Activated CD8-positive, alpha-beta memory T cell treated with anti-CD3 and anti-CD28 coated beads for 24 hours (primary cell): ENCODE measurements around the gene PRPF40B.
"Not testable (repeated sequence)": the region's sequence is repeated elsewhere in the genome, so short reads cannot be mapped to it uniquely, and the experiment has no call there.

ENCODE experiments used
- DNase-seq: peaks from one replicate; pipeline ENCODE4 v3.0.0-alpha.2; 2020

PRPF40B gene

DNA sequence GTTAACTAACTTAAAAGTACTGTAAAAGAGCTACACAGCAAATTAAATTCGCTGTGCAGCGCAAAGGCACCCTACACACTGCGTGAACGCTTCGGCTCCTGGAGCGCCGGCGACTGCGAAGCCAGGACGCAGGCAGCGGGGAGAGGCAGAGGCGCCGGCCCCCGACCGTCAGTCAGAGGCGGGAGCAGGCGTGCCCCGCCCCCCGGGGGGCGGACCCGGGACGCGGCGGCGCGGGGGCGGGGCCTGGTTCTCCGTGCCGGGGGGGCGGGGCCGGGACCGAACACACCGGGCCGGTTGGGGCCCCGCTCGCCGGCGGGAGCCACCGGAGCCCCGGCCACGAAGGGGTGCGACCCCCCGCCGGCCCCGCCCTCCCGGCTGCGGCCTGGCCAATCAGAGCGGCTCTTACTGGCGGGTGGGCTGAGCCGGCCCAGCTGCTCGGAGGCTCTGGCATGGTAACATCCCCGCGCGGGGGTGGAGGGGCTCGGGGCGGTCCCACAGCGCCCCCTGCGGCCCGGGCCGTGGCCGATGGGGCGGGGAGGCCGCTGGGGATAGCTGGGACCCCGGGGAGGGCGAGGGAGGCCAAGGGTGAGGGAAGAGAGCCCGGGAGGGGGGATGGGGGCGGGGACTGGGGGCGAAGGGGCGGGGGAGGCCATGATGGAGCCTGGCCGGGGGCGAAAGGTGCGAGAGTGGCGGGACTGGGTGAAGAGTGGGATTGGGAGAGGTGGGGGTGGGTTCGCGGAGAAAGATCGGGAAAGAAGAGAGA, at the start of gene PRPF40B:
Gene PRPF40B, plus strand, starts transcription at position 420 of the 763 bp plus-strand sequence. Its CDS starts 30 bp downstream, at position 450.
- DNase-seq, result peak; percentile 92

GRCh38 chr12:49577589-49578315, 45.6 kb upstream of the PRPF40B start:
- no peak for DNase-seq

GRCh38 chr12:49578471-49579112, 44.8 kb upstream of the PRPF40B start:
- no peak for DNase-seq

GRCh38 chr12:49580572-49581535, 42.5 kb upstream of the PRPF40B start:
- DNase-seq, result peak; percentile 78

DNA sequence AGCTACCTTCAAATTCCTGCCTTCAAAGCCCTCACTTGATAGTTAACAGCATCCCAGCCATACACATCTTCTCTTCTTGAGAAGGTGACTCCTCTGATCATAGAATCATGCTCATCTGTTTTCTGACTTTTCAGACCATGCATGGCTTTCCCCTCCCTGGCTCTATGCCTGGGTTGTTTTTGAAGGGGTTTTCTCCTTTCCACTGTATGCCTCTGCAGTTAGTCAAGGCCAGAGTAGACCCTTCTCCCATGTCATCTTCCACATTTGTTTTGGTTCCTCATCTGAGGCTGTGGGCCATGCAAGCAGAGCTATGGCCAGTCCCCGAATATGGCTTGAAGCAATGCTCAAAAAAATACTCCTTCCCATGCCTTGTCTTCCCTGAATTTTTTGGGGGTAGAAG, 41.2 kb upstream of the PRPF40B start:
- DNase-seq, result no peak

- DNase-seq, result no peak
Observed at GRCh38 chr12:49582850-49583249, 40.5 kb upstream of the PRPF40B start.

- DNase-seq, result no peak
Observed at GRCh38 chr12:49583366-49584094, 39.8 kb upstream of the PRPF40B start.

- no peak for DNase-seq
Observed at GRCh38 chr12:49584591-49584990, 38.8 kb upstream of the PRPF40B start.

- DNase-seq, result no peak
Observed at GRCh38 chr12:49585477-49586459, 37.6 kb upstream of the PRPF40B start.

DNA sequence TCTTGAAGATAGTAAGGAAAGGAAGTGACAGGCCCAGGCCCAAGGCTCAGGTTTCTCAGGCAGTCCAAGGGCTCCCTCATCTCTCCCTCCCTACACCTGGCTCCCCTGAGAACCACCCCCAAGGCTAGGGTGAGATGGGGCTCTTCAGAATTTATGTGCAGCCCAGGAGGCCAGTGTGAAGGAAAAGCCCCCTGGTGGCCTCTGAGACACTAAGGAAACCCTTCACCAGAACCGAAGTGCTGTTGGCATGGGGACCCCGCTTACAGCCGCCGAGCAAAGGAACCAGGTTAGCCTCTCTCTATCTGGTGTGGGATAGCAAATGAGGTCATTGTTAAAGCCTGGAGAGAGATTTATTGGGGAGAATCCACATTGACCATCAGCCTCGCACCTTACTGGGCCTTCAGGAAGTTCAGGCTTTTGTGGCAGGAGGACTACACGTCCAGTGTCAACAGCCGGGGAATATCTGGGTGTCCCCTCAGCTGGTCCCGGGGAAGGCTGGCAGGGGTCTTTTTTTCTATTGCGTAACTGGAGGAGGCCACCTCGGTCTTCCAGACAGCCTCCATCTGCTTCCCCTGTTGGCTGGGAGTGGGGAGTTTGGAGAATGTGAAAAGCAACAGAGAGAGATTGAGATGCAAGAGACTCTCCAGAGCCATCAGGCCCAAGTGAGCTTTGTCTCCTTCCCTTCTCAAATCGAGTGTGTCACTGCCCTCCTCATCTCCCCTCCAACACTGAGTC, 36.0 kb upstream of the PRPF40B start:
- DNase-seq, result no peak

DNA sequence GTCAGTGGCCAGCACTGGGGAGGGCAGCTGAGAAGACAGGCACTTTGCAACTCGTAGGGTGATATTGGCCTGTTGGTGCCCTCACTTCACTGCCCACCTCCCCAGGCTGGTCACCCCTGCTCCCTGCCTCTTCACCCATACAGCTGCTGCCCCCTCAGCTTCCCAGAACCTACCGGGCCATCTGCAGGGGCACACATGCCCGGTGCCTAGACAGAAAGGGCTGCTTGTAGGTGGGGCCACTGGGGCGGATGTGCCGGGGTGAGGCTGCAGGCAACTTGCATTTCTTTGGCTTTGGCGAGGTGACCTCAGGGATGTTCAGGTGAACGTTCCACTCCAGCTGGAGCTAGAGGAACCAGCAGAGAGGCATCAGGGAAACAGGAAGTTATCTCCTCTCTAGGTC, 35.1 kb upstream of the PRPF40B start:
- no peak for DNase-seq

DNA sequence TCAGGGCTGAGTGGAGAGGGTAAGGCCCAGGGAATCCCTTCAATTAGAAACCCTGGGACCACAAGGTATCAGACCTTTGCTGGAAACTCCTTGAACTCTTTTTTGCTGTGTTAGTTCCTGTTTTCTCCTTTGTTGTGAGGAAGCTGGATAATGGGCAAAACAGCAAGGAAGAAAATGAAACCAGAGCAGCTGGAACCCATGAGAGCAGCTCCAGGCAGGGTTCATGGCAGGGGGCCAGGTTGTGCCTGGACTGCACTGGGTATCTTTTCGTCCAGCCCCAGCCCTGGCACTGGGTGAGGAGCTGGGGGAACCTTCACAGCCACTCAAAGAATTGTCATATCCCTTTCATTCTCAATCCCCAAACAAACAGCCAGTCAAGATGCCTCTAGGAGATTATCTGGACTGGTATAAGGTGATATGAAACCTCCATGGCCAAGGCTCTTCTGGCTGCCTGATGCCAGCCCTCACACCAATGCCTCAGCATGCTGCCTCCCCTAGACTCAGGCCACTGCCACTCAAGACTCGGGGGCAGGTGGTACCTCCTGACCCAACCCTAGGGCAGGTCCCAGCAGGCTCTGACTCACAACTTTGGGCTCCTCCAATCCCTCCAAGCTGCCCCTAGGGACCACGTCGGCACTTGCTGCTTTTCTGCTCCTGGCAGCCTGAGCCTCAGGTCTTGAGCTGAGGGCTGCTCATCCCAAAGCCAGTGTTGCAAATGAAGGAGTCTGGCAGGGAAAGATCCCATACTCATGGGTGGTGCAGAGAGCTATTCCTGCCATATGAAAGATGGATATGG, 34.4 kb upstream of the PRPF40B start:
- DNase-seq, result no peak

GRCh38 chr12:49598527-49598926, 24.8 kb upstream of the PRPF40B start:
- no peak for DNase-seq

DNA sequence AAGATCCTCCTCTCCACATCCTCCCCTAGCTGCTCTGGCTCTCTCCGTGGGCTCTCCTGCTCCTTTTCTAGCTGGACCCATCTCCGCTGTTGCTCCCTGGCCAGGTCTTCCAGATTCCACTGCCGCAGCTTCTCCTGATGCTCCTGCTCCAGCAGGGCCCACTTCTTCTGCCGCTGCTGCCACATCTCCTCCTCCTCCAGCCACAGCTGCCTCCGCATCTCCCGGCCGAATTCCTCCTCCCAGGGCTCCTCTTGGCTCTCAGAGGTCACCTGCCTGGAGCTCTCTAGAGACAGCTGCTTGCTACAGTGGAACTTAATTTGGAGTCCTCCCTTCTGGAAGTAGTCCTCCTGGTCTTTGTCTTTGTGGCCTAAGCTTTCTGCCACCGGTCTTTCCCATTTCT, 23.4 kb upstream of the PRPF40B start:
- DNase-seq, result no peak

DNA sequence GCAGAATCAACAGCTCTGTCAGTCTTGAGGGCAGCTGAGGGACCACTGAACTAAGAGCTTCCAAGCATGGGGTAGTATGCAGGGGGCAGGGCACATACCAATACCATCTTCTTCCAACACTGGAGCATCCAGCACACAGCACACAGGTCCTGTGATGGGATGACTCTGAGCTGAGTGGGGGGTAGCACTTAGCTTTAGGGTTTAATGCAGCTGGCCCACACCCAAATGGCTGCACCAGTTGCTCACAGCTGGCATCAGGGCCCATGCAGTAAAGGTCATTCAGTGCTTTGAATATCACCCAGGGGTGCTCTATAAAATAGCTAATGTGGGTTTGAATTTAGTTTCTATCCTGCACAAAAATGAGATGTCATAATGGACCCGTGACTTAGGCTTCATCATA, 19.6 kb upstream of the PRPF40B start:
- no peak for DNase-seq

DNA sequence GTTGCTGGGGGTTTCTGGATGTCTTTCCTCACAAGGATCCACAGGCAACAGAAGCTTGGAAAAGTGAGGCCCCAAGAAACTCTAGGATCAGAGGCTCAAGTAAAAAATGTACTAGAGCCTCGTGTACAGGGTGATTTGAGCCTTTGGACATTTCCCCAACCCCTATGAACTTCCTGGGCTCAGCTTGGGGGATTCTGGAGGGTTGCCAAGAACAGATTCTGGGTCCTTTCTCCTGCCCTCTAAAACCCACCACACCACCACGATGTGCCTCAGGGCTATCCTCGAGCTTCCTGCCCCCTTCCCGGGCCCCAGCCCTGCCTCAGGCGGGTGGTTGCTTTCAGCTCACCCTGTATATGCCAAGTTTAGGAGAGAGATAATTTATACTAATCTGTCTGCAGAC, 18.5 kb upstream of the PRPF40B start:
- no peak for DNase-seq

DNA sequence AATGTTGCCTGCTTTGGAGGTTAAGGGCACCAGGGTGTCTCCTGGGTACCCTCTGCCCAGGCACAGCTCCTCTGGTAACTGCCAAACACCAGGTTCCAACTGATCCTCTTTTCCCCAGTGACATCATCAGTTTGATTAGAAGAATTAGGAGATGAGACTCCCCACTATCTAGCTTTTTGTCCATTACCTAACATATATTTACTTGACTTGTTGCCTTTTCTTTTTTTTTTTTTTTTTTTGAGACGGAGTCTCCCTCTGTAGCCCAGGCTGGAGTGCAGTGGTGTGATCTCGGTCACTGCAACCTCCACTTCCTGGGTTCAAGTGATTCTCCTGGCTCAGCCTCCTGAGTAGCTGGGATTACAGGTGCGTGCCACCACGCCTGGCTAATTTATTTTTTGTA, 17.8 kb upstream of the PRPF40B start, which contains the start of gene FAM186B:
Gene FAM186B, minus strand, starts transcription at position 101 of the 400 bp plus-strand sequence. CDS start 162 bp downstream, outside the sequence.
- DNase-seq, result not testable (repeated sequence)

- DNase-seq, result no peak
Observed at GRCh38 chr12:49609059-49609874, 14.1 kb upstream of the PRPF40B start.
